GM19193 (cell line): ENCODE results near the gene SNTG2.

Source experiments
- POLR2A ChIP-seq: IDR thresholded peaks from 4 replicates; pipeline ENCODE4 v1.6.1; 2011; ENCODE audit not compliant: insufficient read depth, insufficient read length; ENCODE audit errors: extremely low read depth

The SNTG2 gene

GRCh38 chr2:960061-960736, 9.6 kb downstream of the SNTG2 start:
- no peak for TF ChIP-seq POLR2A

- no peak for TF ChIP-seq POLR2A
Observed at GRCh38 chr2:961786-962185, 11.1 kb downstream of the SNTG2 start.

- TF ChIP-seq POLR2A: no peak
Observed at GRCh38 chr2:963876-964275, 13.2 kb downstream of the SNTG2 start.

- TF ChIP-seq POLR2A: no peak
Observed at GRCh38 chr2:964562-964961, 13.9 kb downstream of the SNTG2 start.

GRCh38 chr2:965640-966147, 15.0 kb downstream of the SNTG2 start:
- no peak for TF ChIP-seq POLR2A

- no peak for TF ChIP-seq POLR2A
Observed at GRCh38 chr2:973129-973528, 22.5 kb downstream of the SNTG2 start.

- TF ChIP-seq POLR2A: no peak
Observed at GRCh38 chr2:974054-974453, 23.4 kb downstream of the SNTG2 start.

- no peak for TF ChIP-seq POLR2A
Observed at GRCh38 chr2:974502-974901, 23.9 kb downstream of the SNTG2 start.

GRCh38 chr2:975095-975494, 24.4 kb downstream of the SNTG2 start:
- TF ChIP-seq POLR2A: no peak

- no peak for TF ChIP-seq POLR2A
Observed at GRCh38 chr2:979069-979928, 28.6 kb downstream of the SNTG2 start.

GRCh38 chr2:980176-980575, 29.5 kb downstream of the SNTG2 start:
- no peak for TF ChIP-seq POLR2A

- TF ChIP-seq POLR2A: no peak
Observed at GRCh38 chr2:981258-981657, 30.6 kb downstream of the SNTG2 start.

- TF ChIP-seq POLR2A: no peak
Observed at GRCh38 chr2:981759-982158, 31.1 kb downstream of the SNTG2 start.

GRCh38 chr2:985317-985898, 34.8 kb downstream of the SNTG2 start:
- no peak for TF ChIP-seq POLR2A

- TF ChIP-seq POLR2A: no peak
Observed at GRCh38 chr2:987789-988188, 37.1 kb downstream of the SNTG2 start.
